Pons (tissue), 1 donor: Measurements from ENCODE around the gene ITPK1.

ENCODE experiments used
- DNase-seq: peaks from one replicate; pipeline ENCODE4 v3.0.0-alpha.2; 2016; ENCODE audit warnings: low spot score

ITPK1 gene

DNA sequence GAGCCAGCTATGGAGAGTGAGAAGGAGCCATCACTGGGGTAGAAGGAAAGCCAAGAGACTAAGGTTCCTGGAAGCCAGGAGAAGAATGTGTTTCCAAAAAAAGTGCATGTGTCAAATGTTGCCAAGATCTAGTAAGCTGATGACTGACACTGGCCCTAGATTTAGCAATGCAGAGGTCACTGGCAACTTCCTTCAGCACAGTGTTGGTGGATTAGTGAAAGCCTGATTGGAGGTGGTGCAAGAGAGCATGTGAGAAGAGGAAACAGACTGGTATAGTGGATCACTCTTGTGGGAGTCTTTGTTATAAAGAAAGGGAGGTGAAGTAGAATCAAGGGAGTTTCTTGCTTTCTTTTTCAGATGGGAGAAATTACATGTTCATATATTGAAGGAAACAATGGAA, 226.8 kb downstream of the ITPK1 start:
- no peak for DNase-seq

DNA sequence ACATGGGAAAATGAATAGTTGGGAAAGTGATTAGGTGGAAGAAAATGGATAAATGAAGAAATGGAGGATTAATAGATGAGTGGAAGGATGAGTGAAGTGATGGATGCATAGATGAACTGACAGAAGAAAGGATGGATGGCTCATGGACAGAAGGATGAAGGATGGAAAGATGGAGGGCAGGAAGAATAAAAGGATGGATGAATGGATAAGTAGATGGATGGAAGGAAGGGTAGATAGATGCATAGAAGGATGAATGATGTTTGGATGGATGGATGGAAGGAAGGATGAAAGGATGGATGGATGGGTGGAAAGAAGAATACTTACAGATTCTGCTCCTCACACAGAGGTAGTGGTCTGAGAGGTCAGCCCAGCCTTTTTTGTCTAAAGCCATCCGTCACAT, 228.6 kb downstream of the ITPK1 start:
- DNase-seq: no peak
